Activated naive CD8-positive, alpha-beta T cell treated with anti-CD3 and anti-CD28 coated beads, Interleukin-2, amount 50 U/mL, for 24 hours (primary cell): ENCODE data around the gene SSR1.
"Not testable (repeated sequence)": the region's sequence is repeated elsewhere in the genome, so short reads cannot be mapped to it uniquely, and the experiment has no call there.

Experiments used
- ATAC-seq: fragments of 150-1000 bp; cut with Tn5 transposase; one replicate; pipeline ENCODE4 v1.10.0; 2021
- DNase-seq: peaks from one replicate; pipeline ENCODE4 v3.0.0; 2021
- H3K27ac Mint-ChIP-seq: one replicate; pipeline ENCODE4 v1.8.0; 2021; ENCODE audit warnings: mild to moderate bottlenecking, mixed read lengths
- H3K27me3 Mint-ChIP-seq: one replicate; pipeline ENCODE4 v1.8.0; 2021; ENCODE audit warnings: mixed read lengths
- H3K36me3 Mint-ChIP-seq: one replicate; pipeline ENCODE4 v1.8.0; 2021; ENCODE audit warnings: low read depth, mixed read lengths
- H3K4me1 Mint-ChIP-seq: one replicate; pipeline ENCODE4 v1.8.0; 2021; ENCODE audit warnings: mixed read lengths
- H3K4me3 Mint-ChIP-seq: one replicate; pipeline ENCODE4 v1.8.0; 2021; ENCODE audit warnings: mild to moderate bottlenecking, moderate library complexity, mixed read lengths
- H3K9me3 Mint-ChIP-seq: one replicate; pipeline ENCODE4 v1.8.0; 2021; ENCODE audit warnings: mixed read lengths

The SSR1 gene

DNA sequence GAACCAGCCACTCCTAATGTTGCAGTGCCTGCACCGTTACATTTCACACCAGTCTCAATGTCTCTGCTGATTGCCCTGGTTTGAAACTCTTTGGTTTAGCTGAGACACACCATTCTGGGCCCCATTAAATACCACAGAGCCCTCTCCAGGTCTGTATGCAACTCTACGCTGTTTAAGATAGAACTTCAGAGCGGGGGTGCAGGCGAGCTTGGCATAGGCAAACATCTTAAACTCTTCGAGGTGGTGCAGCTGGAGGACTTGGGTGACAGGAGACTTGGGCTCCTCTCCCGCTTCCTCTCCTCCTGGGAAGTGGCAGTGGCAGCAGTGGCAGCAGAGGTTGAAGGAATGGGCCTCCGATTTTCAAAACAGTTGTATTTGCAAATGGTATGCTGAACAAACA, 18.5 kb upstream of the SSR1 start:
- DNase-seq: no peak
- H3K27ac Mint-ChIP-seq: no peak overlapping the region
- no peaks in the 10 kb centered on the region for H3K36me3 Mint-ChIP-seq
- H3K4me3 Mint-ChIP-seq: no peak overlapping the region
- H3K9me3 Mint-ChIP-seq: no peaks in the 10 kb centered on the region
- peaks cover 3% of the 10 kb centered on the region for H3K27me3 Mint-ChIP-seq
- ATAC-seq: no peak
- H3K4me1 Mint-ChIP-seq: no peaks in the 10 kb centered on the region

DNA sequence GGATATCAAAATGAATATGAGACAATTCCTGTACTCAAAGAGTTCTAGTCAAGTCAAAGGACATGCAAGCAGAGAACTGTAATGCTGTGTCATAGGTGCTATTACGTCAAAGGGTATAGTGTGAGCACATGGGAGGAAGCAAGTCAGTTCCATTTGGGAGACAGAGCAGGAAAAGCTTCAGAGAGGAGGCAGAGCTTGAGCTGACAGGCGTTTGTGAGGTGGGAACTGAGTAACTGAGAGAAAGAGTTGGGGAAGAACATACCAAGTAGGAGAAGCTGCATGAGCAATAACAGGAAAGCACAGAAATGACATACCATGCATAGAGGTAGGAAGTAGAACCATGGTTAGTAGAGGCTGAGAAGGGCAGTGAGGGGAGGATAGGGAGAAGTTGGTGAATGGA, 15.2 kb upstream of the SSR1 start:
- H3K4me3 Mint-ChIP-seq: no peak overlapping the region
- DNase-seq: no peak
- ATAC-seq: no peak
- peaks cover 3% of the 10 kb centered on the region for H3K4me1 Mint-ChIP-seq
- H3K36me3 Mint-ChIP-seq: no peaks in the 10 kb centered on the region
- peaks cover 13% of the 10 kb centered on the region for H3K27me3 Mint-ChIP-seq
- no peaks in the 10 kb centered on the region for H3K9me3 Mint-ChIP-seq
- H3K27ac Mint-ChIP-seq: no peak overlapping the region

DNA sequence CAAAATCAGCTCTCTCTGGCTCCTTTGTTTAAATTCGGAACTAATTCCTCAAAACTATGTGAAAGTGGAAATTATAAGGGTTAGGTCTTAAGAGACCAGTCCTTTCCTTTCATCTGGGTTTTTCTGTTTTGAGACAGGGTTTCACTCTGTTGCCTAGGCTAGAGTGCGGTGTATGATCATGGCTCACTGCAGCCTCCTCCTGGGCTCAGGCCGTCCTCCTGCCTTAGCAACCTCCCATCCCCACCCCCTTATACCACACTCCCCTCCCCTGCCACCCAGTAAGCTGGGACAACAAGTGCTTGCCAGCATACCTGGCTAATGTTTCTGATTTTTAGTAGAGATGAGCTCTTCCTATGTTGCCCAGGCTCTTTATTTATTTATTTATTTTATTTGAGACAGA, 12.8 kb upstream of the SSR1 start:
- DNase-seq: no peak
- H3K36me3 Mint-ChIP-seq: no peaks in the 10 kb centered on the region
- H3K4me3 Mint-ChIP-seq: no peak overlapping the region
- H3K27ac Mint-ChIP-seq: no peak overlapping the region
- no peaks in the 10 kb centered on the region for H3K9me3 Mint-ChIP-seq
- H3K4me1 Mint-ChIP-seq: peaks cover 3% of the 10 kb centered on the region
- H3K27me3 Mint-ChIP-seq: peaks cover 15% of the 10 kb centered on the region
- no peak for ATAC-seq

DNA sequence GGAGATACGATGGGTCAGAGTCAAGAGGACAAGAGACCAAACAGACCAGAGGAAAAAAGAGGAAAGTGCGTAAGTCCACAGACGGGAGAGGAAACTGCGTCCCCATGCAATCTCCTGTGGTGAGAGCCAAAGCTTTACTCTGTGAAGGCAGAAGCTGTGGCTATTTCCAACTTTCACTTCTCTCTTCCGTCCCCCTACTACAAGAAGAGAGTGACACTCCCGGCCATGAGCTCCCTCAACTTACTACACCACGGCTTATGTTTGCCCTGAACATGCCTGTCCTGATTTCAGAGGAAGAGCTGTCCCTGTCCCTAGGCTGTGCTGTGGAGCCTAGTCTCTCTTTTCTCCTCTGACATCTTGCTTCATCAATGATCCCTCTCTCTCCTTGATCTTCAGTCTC, 11.5 kb upstream of the SSR1 start:
- Mint-ChIP-seq H3K4me3 (no peak overlapping the region), H3K4me1 (peaks cover 3% of the 10 kb centered on the region), H3K36me3 (no peaks in the 10 kb centered on the region), H3K27me3 (peaks cover 15% of the 10 kb centered on the region), H3K9me3 (no peaks in the 10 kb centered on the region), H3K27ac (no peak overlapping the region)
- DNase-seq: no peak
- no peak for ATAC-seq

DNA sequence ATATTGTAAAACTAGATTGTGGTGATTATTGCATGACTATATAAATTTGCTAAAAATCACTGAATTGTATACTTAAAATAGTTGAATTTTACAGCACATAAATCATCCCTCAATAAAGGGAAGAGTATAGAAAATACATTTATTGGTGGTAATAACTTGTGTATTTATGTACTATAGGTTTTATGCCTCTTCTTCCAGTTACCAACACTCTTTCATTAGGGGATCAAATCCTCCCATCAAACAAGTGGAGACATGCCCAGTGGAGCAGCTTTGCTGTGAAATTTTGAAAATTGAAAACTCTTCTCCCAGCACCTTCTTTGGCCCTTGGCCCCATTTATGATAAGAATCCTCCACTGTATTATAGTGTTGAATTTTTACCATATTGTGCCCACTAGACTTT, 10.1 kb upstream of the SSR1 start:
- DNase-seq: no peak
- no peaks in the 10 kb centered on the region for H3K36me3 Mint-ChIP-seq
- no peaks in the 10 kb centered on the region for H3K9me3 Mint-ChIP-seq
- no peak for ATAC-seq
- peaks cover 13% of the 10 kb centered on the region for H3K27me3 Mint-ChIP-seq
- H3K27ac Mint-ChIP-seq: no peak overlapping the region
- no peak overlapping the region for H3K4me3 Mint-ChIP-seq
- H3K4me1 Mint-ChIP-seq: peaks cover 3% of the 10 kb centered on the region

DNA sequence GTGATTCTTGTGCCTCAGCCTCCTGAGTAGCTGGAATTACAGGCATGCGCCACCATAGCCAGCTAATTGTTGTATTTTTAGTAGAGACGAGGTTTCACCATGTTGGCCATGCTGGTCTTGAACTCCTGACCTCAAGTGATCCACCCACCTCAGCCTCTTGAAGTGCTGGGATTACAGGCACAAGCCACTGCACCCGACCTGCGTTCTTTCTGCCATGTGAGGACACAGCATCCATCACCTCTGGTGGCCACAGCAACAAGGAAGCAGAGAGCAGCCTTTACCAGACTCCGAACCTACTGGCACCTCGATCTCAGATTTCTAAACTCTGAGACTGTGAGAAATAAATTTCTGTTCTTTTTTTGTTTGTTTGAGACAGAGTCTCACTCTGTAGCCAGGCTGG, 8.9 kb upstream of the SSR1 start:
- DNase-seq, H3K4me3 Mint-ChIP-seq, H3K9me3 Mint-ChIP-seq, ATAC-seq, H3K4me1 Mint-ChIP-seq, H3K27ac Mint-ChIP-seq, H3K36me3 Mint-ChIP-seq: not testable (repeated sequence)
- peaks cover 13% of the 10 kb centered on the region for H3K27me3 Mint-ChIP-seq

DNA sequence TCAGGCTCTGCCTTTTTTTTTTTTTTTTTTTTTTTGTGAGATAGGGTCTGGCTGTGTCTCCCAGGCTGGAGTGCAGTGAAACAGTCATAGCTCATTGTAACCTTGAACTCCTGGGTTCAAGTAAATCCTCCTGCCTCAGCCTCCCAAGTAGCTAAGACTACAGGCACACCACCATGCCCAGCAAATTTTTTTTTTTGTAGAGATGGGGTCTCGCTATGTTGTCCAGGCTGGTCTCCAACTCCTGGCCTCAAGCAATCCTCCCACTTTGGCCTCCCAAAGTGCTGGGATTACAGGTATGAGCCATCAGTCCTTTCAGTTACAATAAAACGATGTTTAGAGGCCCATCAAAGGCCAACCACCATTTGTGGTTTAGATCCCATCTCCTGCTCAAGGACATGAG, 6.4 kb upstream of the SSR1 start:
- H3K9me3 Mint-ChIP-seq, ATAC-seq, DNase-seq, H3K4me3 Mint-ChIP-seq, H3K27me3 Mint-ChIP-seq, H3K4me1 Mint-ChIP-seq, H3K36me3 Mint-ChIP-seq, H3K27ac Mint-ChIP-seq: not testable (repeated sequence)

DNA sequence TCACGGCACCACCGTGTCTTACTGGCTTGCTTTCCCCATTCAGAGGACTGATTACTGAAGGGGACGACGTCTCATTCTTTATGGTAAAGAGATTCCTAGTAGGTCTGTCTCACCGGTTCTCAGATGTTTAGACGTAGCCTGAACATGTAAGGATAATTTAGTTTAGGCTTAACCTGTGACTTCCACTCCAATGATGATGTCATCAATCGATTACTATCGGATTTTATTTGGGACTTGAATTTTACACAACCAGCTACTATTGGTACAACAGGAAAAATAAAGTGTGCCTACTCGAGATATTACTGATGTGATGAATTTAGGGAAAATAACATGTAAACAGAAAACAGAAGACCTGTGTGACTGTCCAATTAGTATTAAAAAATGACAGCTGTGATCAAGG, 4.5 kb upstream of the SSR1 start:
- H3K27me3 Mint-ChIP-seq: peaks cover 2% of the 10 kb centered on the region
- H3K4me1 Mint-ChIP-seq: peaks cover 16% of the 10 kb centered on the region
- ATAC-seq (no peak), DNase-seq (no peak)
- H3K4me3 Mint-ChIP-seq: no peak overlapping the region
- no peak overlapping the region for H3K27ac Mint-ChIP-seq
- H3K9me3 Mint-ChIP-seq: no peaks in the 10 kb centered on the region
- no peaks in the 10 kb centered on the region for H3K36me3 Mint-ChIP-seq

DNA sequence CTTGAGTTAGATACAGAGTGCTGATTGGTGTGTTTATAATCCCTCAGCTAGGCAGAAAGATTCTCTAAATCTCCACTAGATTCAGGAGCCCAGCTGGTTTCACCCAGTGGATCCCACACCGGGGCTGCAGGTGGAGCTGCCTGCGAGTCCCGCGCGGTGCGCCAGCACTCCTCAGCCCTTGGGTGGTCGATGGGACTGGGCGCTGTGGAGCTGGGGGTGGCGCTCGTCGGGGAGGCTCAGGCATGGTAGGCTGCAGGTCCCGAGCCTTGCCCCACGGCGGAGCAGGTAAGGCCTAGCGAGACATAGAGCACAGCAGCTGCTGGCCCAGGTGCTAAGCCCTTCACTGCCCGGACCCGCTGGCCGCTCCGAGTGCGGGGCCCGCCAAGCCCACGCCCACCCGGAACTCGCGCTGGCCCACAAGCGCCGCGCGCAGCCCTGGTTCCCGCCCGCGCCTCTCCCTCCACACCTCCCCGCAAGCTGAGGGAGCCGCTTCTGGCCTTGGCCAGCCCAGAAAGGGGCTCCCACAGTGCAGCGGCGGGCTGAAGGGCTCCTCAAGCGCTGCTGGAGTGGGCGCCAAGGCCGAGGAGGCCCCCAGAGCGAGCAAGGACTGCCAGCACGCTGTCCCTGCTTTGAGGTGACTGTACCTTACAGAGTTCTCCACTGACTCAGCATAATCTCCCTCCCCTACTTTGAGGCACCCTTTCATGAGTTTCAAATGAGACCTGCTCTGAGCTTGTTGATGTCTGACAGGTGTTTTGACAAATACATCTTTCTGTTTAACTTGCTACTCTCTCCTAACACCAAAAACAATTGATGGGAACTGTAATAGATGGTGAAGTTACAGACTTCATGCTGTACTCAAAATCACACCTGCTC, 3.9 kb upstream of the SSR1 start:
- Mint-ChIP-seq H3K27me3 (peaks cover 2% of the 10 kb centered on the region), H3K4me3 (no peak overlapping the region), H3K27ac (no peak overlapping the region), H3K36me3 (peaks cover 3% of the 10 kb centered on the region), H3K9me3 (no peaks in the 10 kb centered on the region), H3K4me1 (peaks cover 17% of the 10 kb centered on the region)
- no peak for ATAC-seq
- no peak for DNase-seq

DNA sequence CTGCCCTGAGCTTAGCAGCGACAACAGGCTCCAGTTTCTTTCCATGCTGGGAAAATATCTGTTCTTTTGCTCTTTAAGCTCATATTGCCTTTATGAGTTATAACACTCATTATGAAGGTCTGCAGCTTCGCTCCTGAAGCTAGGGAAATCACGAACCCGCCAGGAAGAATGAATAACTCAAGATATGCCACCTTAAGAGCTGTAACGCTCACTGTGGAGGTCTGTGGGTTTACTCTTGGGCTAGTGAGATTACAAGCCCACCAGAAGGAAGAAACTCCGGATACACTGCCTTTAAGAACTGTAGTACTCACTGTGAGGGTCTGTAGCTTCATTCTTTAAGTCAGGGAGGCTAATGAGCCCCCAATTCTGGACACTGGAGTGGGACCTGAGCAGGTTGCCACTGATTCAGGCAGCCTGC, 3.0 kb upstream of the SSR1 start:
- Mint-ChIP-seq H3K27ac (no peak overlapping the region), H3K4me1 (peaks cover 23% of the 10 kb centered on the region)
- no peak for ATAC-seq

DNA sequence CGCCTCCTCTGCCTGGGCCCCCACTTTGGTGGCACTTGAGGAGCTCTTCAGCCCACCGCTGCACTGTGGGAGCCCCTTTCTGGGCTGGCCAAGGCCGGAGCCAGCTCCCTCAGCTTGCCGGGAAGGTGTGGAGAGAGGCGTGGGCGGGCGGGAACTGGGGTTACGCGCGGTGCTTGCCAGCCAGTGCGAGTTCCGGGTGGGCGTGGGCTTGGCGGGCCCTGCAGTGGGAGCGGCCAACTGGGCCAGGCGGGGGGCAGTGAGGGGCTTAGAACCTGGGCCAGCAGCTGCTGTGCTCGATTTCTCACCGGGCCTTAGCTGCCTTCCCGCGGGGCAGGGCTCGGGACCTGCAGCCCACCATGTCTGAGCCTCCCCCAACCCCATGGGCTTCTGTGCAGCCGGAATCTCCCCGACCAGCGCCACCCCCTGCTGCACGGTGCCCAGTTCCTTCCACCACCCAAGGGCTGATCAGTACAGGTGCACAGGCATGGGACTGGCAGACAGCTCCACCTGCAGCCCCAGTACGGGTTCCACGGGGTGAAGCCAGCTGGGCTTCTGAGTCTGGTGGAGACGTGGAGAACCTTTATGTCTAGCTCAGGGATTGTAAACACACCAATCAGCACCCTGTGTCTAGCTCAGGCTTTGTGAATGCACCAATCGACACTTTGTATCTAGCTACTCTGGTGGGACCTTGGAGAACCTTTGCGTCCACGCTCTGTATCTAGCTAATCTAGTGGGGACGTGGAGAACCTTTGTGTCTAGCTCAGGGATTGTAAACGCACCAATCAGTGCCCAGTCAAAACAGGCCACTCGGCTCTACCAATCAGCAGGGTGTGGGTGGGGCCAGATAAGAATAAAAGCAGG, 2.3 kb upstream of the SSR1 start:
- H3K4me3 Mint-ChIP-seq, H3K27me3 Mint-ChIP-seq, H3K27ac Mint-ChIP-seq, H3K9me3 Mint-ChIP-seq, ATAC-seq, DNase-seq: not testable (repeated sequence)
- H3K36me3 Mint-ChIP-seq: peaks cover 12% of the 10 kb centered on the region
- H3K4me1 Mint-ChIP-seq: peaks cover 26% of the 10 kb centered on the region

More for the DNA sequence above, 3.0 kb upstream of the SSR1 start:
- Mint-ChIP-seq H3K9me3 (no peaks in the 10 kb centered on the region), H3K36me3 (peaks cover 9% of the 10 kb centered on the region), H3K27me3 (peaks cover 2% of the 10 kb centered on the region), H3K4me3 (no peak overlapping the region)
- DNase-seq: no peak

DNA sequence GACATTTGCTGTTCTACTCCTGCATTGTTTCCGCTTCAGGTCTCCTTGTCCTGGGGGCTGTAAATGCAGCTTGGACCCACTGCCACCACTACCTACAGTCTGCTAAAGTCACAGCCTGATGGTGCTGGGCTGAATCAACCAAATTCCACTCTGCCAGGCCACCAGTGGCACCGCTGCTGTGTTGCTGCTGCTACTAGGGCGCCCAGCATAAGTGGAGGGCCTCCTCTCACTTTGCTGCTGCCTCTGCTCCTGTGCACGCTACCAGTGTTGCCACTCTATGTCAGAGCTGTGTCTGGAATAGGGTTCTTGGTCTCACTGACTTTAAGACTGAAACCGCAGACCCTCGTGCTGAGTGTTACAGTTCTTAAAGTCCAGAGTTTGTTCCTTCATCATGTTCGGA, 1.4 kb upstream of the SSR1 start:
- Mint-ChIP-seq H3K27ac (no peak overlapping the region), H3K36me3 (peaks cover 21% of the 10 kb centered on the region), H3K4me3 (no peak overlapping the region), H3K27me3 (no peaks in the 10 kb centered on the region), H3K9me3 (peaks cover 6% of the 10 kb centered on the region), H3K4me1 (peaks cover 35% of the 10 kb centered on the region)
- DNase-seq: no peak
- ATAC-seq: no peak

DNA sequence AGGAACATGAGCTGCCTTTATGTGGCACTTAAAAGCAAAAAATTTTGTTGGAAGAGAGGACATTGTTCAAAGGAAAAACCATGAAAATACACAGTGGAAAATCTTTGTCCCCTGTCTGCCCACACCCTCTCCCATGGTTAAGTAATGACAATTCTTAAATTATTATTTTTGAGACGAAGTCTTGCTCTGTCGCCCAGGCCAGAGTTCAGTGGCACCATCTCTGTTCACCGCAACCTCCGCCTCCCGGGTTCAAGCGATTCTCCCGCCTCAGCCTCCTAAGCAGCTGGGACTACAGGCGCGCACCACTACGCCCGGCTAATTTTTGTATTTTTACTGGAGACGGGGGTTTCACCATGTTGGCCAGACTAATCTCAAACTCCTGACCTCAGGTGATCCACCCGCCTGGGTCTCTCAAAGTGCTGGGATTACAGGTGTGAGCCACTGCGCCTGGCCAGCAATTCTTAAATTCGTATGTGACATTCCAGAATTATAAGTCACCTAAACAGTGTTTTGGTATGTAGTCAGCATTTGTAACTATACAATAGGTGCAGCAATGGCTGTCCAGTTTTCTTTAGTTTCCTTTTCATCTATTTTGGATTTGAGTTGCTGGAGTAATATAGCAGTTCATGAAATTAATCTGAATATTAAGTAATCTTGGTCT, 636 bp upstream of the SSR1 start:
- DNase-seq (no peak), ATAC-seq (no peak)
- peak overlapping the region; percentile 89 for H3K4me3 Mint-ChIP-seq

DNA sequence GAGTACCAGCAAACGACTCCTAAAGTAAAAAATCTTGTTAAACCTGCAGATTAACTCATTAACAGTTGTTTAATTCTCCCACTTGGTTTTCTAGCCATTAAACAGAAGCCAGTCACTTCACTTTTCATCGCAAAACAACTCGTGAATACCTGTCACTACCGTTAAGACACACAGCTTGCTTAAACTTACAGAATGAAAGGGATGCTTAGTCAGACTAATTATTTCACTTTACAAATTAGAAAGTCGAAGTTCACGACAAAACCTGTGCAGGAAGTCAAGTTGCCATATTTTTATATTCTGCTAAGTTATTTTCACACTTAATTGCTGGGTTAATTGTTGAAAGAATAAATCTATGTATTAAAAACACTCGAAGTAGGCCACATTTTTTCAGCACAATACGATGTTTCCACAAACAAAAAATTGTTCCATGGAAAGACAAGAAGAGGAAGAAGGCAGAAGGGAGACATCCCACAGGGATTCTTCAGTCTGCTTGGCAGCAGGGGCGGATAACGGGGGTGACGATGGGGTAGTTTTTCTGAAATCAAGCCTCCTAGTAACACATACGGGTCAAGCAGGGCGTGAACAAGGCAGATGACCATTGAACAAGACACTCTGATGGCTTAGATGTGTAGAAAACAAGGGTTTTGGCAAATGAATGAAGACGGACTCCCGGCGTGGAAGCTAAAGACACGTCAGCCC, 933 bp downstream of the SSR1 start:
- peaks cover 54% of the 10 kb centered on the region for H3K4me1 Mint-ChIP-seq
- H3K36me3 Mint-ChIP-seq: peaks cover 42% of the 10 kb centered on the region
- ATAC-seq (no peak), DNase-seq (no peak)
- peak overlapping the region; percentile 89 for H3K4me3 Mint-ChIP-seq
- H3K27me3 Mint-ChIP-seq: no peaks in the 10 kb centered on the region
- H3K9me3 Mint-ChIP-seq: peaks cover 6% of the 10 kb centered on the region
- peak overlapping the region; percentile 88 for H3K27ac Mint-ChIP-seq

More for the DNA sequence above, 636 bp upstream of the SSR1 start:
- Mint-ChIP-seq H3K4me1 (peaks cover 43% of the 10 kb centered on the region), H3K27me3 (no peaks in the 10 kb centered on the region), H3K36me3 (peaks cover 29% of the 10 kb centered on the region), H3K27ac (peak overlapping the region; percentile 96), H3K9me3 (peaks cover 6% of the 10 kb centered on the region)
